GM19238 (cell line): Measurements from ENCODE around the gene PGRMC2.

Source experiments
- DNase-seq: peaks from one replicate; pipeline ENCODE4 v3.0.0; 2011; ENCODE audit warnings: low spot score; ENCODE audit not compliant: insufficient read length

The PGRMC2 gene

GRCh38 chr4:128298852-128299251 lies 11.2 kb upstream of the PGRMC2 start:
- DNase-seq: no peak

GRCh38 chr4:128298146-128298758 lies 10.6 kb upstream of the PGRMC2 start:
- no peak for DNase-seq

GRCh38 chr4:128295255-128295654 lies 7.6 kb upstream of the PGRMC2 start:
- no peak for DNase-seq

GRCh38 chr4:128294464-128294863 lies 6.9 kb upstream of the PGRMC2 start:
- no peak for DNase-seq

GRCh38 chr4:128292349-128292748 lies 4.7 kb upstream of the PGRMC2 start:
- DNase-seq: no peak

- no peak for DNase-seq
Observed at GRCh38 chr4:128291096-128291495, 3.5 kb upstream of the PGRMC2 start.

GRCh38 chr4:128290526-128290925 lies 2.9 kb upstream of the PGRMC2 start:
- no peak for DNase-seq

- DNase-seq: no peak
Observed at GRCh38 chr4:128289523-128290158, 2.0 kb upstream of the PGRMC2 start.

- no peak for DNase-seq
Observed at GRCh38 chr4:128288689-128289106, 1.1 kb upstream of the PGRMC2 start.

- peak; percentile 86 for DNase-seq
Observed at GRCh38 chr4:128287871-128288688, 467 bp upstream of the PGRMC2 start.

- DNase-seq: peak; percentile 36
Observed at GRCh38 chr4:128286474-128287058, 1.0 kb downstream of the PGRMC2 start.

- no peak for DNase-seq
Observed at GRCh38 chr4:128285085-128285997, 2.3 kb downstream of the PGRMC2 start.

- DNase-seq: no peak
Observed at GRCh38 chr4:128284317-128284716, 3.3 kb downstream of the PGRMC2 start.

GRCh38 chr4:128283071-128283470 lies 4.5 kb downstream of the PGRMC2 start:
- DNase-seq: no peak

GRCh38 chr4:128282516-128282915 lies 5.1 kb downstream of the PGRMC2 start:
- no peak for DNase-seq

GRCh38 chr4:128281354-128281753 lies 6.3 kb downstream of the PGRMC2 start:
- no peak for DNase-seq

GRCh38 chr4:128279624-128280225 lies 7.9 kb downstream of the PGRMC2 start:
- no peak for DNase-seq

- no peak for DNase-seq
Observed at GRCh38 chr4:128277856-128278255, 9.8 kb downstream of the PGRMC2 start.

- DNase-seq: no peak
Observed at GRCh38 chr4:128275346-128275745, 12.3 kb downstream of the PGRMC2 start.

GRCh38 chr4:128271551-128271950 lies 16.1 kb downstream of the PGRMC2 start:
- DNase-seq: no peak

- no peak for DNase-seq
Observed at GRCh38 chr4:128268970-128269369, 18.6 kb downstream of the PGRMC2 start.
